ENCODE data around the gene RFTN2.
A peak's percentile ranks its signal among the peaks of the same experiment; 100 is the strongest.
"Not testable (repeated sequence)": the region's sequence is repeated elsewhere in the genome, so short reads cannot be mapped to it uniquely, and the experiment has no call there.

Gene RFTN2

DNA sequence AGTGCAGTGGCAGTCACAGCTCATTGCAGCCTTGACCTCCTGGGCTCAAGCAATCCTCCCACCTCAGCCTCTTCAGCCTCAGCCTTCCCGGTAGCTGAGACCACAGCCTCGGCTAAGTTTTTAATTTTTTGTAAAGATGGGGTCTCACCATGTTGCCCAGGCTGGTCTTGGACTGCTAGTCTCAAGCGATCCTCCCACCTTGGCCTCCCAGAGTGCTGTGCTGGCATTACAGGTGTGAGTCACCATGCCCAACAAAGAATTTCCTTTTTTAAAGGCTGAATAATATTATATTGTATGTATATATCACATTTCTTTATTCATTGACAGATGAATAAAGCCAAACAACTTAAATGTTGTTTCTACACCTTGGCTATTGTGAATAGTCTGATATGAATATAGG lies 117.0 kb downstream of the RFTN2 start:
- DNase-seq (ENCODE audit: extremely low spot score, insufficient read length, low read depth) (no peak), FAIRE-seq (no peak)

DNA sequence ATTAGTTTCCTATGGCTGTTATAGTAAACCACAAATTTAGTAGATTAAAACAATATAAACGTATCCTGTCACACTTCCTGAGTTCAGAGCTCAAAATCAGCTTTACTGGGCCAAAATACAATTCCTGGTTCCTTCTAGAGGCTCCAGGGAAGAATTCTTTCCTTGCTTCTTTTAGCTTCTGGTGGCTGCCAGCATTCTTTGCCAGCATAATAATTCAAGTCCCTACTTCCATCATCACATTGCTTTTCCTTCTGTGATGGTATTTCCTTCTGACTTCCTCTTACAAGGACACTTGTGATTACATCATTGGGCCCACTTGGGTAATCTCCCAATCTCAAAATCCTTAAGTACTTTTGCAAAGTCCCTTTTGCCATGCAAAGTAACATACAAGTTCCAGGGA lies 118.9 kb downstream of the RFTN2 start:
- FAIRE-seq, result no peak
- DNase-seq (ENCODE audit: extremely low spot score, insufficient read length, low read depth), result no peak

DNA sequence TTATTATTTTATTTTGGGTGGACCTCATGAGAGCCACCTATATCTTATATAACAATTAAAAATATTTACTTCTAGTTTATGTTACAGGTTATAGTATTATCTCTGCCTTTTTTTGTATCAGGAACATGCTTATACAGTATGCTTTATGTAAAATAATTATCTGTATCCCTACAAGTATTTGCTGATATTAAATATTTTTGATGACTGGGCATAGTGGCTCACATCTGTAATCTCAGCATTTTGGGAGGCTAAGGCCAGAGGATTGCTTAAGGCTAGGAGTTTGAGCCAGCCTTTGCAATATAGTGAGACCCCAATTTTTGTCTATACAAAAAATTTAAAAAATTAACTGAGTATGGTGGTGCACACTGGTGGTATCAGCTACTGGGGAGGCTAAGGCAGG lies 119.9 kb downstream of the RFTN2 start:
- DNase-seq (ENCODE audit: extremely low spot score, insufficient read length, low read depth), result no peak
- no peak for FAIRE-seq

DNA sequence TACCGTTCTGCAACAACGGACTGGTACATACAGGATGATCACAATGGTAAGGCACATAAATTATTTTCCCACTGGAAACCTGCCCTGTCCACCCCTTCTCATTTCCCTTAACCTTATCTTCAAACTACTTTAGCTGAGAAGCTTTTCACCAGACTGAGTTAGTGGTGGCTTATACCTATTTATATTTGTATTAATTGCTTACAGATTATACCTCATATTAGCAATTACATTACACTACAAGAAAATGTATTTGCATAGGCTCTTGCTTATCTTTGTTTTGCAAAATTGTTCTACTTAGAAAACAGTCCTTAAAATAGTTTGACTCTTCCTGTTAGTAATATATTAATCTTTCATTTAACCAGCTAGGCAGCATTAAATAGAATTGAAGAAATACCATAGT lies 124.1 kb downstream of the RFTN2 start:
- not testable (repeated sequence) for DNase-seq (ENCODE audit: extremely low spot score, insufficient read length, low read depth)
- peak; percentile 36 for FAIRE-seq

DNA sequence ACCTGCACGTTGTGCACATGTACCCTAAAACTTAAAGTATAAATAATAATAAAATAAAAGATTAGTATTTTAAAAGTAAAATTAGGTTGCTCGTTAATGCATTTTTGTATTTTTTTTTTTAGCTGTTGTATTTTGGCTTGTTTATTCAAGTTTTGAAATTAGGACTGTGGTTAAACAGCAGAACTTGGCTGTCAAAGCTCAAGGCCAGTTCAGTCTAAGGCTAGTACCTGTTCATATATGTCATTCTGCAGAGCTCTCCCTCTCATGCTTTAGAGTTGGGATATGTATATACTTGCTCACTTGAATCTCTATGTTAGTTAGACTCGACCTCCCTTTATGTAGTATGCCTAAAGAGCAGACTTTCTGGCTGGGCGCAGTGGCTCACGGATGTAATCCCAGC lies 126.8 kb downstream of the RFTN2 start:
- no peak for DNase-seq (ENCODE audit: extremely low spot score, insufficient read length, low read depth)
- FAIRE-seq, result no peak

DNA sequence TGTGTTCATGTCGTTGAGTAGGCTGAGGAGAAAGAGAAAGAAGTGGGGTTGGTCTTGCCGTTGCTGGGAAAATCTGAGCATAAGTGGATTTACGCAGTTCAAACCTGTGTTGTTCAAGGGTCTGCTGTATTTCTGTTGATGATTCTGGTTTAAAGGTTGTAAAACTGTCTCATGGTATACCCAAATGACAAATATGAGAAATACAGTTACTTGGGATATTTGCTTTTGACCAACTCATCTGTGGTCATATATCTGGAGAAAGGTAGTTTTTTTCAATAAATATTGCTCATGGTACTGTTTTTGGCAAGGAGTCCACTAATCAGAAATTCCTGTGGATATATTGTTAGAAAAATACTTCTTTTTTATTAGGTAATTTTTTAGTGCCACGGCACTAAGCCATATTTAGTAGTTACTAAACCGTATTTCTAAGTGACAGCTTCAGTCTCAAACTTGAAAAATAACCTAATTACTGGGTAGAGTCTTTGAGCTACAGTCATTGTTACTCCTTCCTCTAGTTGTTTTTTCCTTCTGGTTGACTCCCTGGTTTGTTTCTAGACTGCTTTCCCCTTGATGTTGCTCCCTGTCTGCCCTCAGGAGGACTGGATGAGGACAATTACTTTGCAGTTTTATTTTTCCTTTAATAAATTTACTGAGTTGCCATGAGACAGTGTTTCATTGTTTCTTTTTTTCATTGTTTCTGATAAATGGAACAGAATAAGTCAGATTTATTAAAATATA lies 128.1 kb downstream of the RFTN2 start:
- FAIRE-seq (no peak), DNase-seq (ENCODE audit: extremely low spot score, insufficient read length, low read depth) (no peak)

DNA sequence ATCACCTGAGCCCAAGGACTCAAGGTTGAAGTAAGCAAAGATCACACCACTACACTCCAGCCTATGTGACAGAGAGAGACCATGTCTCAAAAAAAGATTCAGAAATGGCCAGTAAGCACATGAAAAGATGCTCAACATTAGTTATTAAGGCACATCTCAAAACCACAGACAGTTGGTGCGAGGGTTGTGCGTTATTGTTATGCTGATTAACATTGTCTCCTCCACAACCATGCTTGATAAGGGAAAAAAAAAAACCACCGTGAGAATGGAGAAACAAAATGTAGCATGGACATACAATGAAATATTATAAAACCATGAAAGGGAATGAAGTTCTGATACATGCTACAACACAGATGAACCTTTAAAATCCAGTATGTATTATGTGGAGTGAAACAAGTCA lies 132.2 kb downstream of the RFTN2 start:
- DNase-seq (ENCODE audit: extremely low spot score, insufficient read length, low read depth) (no peak), FAIRE-seq (no peak)

DNA sequence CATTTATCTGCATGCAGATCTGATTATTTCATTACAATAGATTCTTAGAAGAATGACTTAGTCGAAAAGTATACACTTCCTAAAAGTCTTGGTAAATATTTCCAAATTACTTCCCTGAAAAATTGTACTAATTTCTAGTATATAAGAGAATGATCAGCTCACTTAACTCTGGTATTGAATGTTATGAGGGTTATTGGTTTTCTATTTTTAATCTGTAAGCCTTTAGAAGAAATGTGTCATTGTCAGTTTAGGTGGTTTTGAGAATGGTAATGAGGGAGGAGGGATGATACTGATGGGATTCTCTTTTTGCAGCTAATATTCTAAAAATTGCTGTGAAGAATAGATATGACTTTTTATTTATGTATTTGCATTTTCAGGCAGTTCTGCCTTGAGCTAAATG lies 135.7 kb downstream of the RFTN2 start:
- DNase-seq (ENCODE audit: extremely low spot score, insufficient read length, low read depth) (no peak), FAIRE-seq (no peak)

DNA sequence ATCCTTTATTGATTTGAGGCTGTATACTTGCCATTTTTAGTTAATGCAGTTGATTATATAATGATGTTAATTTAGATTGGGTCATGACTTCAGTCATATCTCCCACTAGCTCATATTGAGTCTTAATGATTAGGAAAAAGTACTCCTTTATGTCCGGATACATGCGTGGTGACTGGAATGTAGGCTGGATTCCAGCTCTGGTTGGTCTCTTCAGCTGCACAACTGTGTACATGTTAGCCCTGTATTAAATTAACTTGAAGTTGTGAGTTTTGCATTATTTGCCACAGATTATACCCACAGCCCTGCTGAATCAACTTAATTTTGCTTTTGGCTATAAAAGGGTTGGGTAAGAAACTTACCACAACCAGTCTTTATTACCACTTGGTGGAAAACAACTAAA lies 137.0 kb downstream of the RFTN2 start:
- DNase-seq (ENCODE audit: extremely low spot score, insufficient read length, low read depth) (no peak), FAIRE-seq (no peak)
